GM19463 (cell line): ENCODE measurements around the gene FADD.

Experiments used
- ATAC-seq: cut with Tn5 transposase; IDR thresholded peaks from one replicate; pipeline ENCODE4 v1.9.1; 2021; ENCODE audit warnings: mild to moderate bottlenecking, moderate library complexity; ENCODE audit not compliant: unreplicated experiment

Gene FADD

GRCh38 chr11:70230151-70230839 lies 27.2 kb downstream of the FADD start:
- ATAC-seq: no peak

GRCh38 chr11:70230840-70231710 lies 28.0 kb downstream of the FADD start:
- no peak for ATAC-seq

- no peak for ATAC-seq
These were observed 29.9 kb downstream of the FADD start for GRCh38 chr11:70233034-70233433.

GRCh38 chr11:70233511-70233934 lies 30.4 kb downstream of the FADD start:
- ATAC-seq: no peak

- no peak for ATAC-seq
These were observed 30.9 kb downstream of the FADD start for GRCh38 chr11:70233962-70234361.

- ATAC-seq: no peak
These were observed 37.2 kb downstream of the FADD start for GRCh38 chr11:70240337-70240736.

GRCh38 chr11:70241709-70242108 lies 38.6 kb downstream of the FADD start:
- no peak for ATAC-seq

GRCh38 chr11:70242885-70243284 lies 39.8 kb downstream of the FADD start:
- ATAC-seq: no peak

- ATAC-seq: no peak
These were observed 41.0 kb downstream of the FADD start for GRCh38 chr11:70243912-70244652.

- ATAC-seq: no peak
These were observed 41.6 kb downstream of the FADD start for GRCh38 chr11:70244698-70245097.

- ATAC-seq: no peak
These were observed 43.1 kb downstream of the FADD start for GRCh38 chr11:70246196-70246595.

GRCh38 chr11:70247042-70247709 lies 44.1 kb downstream of the FADD start:
- no peak for ATAC-seq

- ATAC-seq: no peak
These were observed 44.6 kb downstream of the FADD start for GRCh38 chr11:70247710-70248072.

GRCh38 chr11:70250876-70251658 lies 48.0 kb downstream of the FADD start:
- ATAC-seq: no peak

- ATAC-seq: no peak
These were observed 48.7 kb downstream of the FADD start for GRCh38 chr11:70251659-70252321.

GRCh38 chr11:70252844-70253243 lies 49.7 kb downstream of the FADD start:
- no peak for ATAC-seq

- ATAC-seq: no peak
These were observed 52.5 kb downstream of the FADD start for GRCh38 chr11:70255477-70256116.
